Thyroid gland (tissue), 4 donors: ENCODE results near the gene TGIF2. TPM values are rescaled to one million over a fixed set of nuclear protein-coding genes. Genes with fewer than 3 reads are reported as not detected.

ENCODE experiments used
- DNase-seq, 2 donors: peaks; one replicate each; pipeline ENCODE4 v3.0.0-alpha.2; 2019
- H3K27ac ChIP-seq, 3 donors: fragments of 200-600 bp; sonication (generic); 1 replicate in 2 of 3; 2 replicates in 1 of 3; pipeline ENCODE4 v1.5.1; 2016 to 2019; ENCODE audit warnings: mild to moderate bottlenecking in 1 of 3, moderate library complexity in 1 of 3
- H3K27me3 ChIP-seq: fragments of 200-600 bp; sonication (generic); one replicate; pipeline ENCODE4 v1.5.1; 2019
- H3K36me3 ChIP-seq, 2 donors: fragments of 200-600 bp; sonication (generic); one replicate each; pipeline ENCODE4 v1.5.1; 2016 to 2019
- H3K4me1 ChIP-seq, 2 donors: fragments of 200-600 bp; sonication (generic); one replicate each; pipeline ENCODE4 v1.5.1; 2017 to 2019
- H3K4me3 ChIP-seq, 3 donors: fragments of 200-600 bp; sonication (generic); replicated peaks in 1 of 3; 1 replicate in 2 of 3; 2 replicates in 1 of 3; pipeline ENCODE4 v1.5.1; 2016; ENCODE audit warnings: mild to moderate bottlenecking in 1 of 3
- H3K9me3 ChIP-seq: fragments of 200-600 bp; sonication (generic); one replicate; pipeline ENCODE4 v1.5.1; 2017
- POLR2A ChIP-seq, 2 donors: fragments of 450-650 bp; IDR thresholded peaks; one replicate each; pipeline ENCODE4 v1.6.1; 2017; ENCODE audit warnings: antibody characterized with exemption in 2 of 2, mild to moderate bottlenecking in 2 of 2, moderate library complexity in 1 of 2
- WGBS, 2 donors: methylation state at CpG; one replicate each; pipeline ENCODE4 v1.1.5; 2017; 5-methylcytosine and 5-hydroxymethylcytosine counted together
- intact Hi-C: fragments of 100-400 bp; cut with DNase I; formaldehyde crosslinking; loops from one replicate; pipeline ENCODE4 v1.15.1; 2023
- total RNA-seq, 4 donors: library from RNA; depleted of rRNA; stranded (reverse); fragments of >200 nt; gene quantifications; one replicate each; pipeline ENCODE4 v1.2.3, GENCODE V29; 2016
- TF ChIP-seq, protein P1 (sequence below), 6 experiments: fragments of 200-600 bp in 3 of 6; fragments of 450-650 bp in 3 of 6; sonication (generic) in 3 of 6; IDR thresholded peaks; one replicate each; pipeline ENCODE4 v1.5.1; 2016 to 2019; ENCODE audit warnings: antibody characterized with exemption in 6 of 6, mild to moderate bottlenecking in 2 of 6, inconsistent platforms in 1 of 6, moderate library complexity in 1 of 6

Gene TGIF2
- total RNA-seq, 4 donors from 2014 or later: 14.2 to 28.8 (median 18.9) TPM

DNA sequence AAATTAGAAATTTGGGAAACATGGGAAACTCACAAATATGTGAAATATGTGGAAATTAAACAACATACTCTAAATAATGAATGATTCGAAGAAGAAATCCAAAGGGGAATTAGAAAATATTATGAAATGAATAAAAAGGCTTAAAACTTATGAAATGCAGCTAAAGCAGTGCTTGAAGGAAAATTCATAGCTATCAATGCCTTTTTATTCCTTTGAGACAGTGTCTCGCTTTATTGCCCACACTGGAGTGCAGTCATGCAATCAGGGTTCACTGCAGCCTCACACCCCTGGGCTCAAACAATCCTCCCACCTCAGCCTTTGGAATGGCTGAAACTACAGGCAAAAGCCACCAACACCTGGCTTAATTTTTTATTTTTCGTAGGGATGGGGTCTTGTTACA, 7.9 kb upstream of the TGIF2 start:
- peaks cover 0 to 4% of the 10 kb centered on the region in 2 donors for H3K4me1 ChIP-seq
- H3K9me3 ChIP-seq: no peaks in the 10 kb centered on the region
- intact Hi-C loops: no loop called here
- 94 to 96% methylated on average over 3 of the region's 3 CpGs for WGBS, 2 donors
- no peak overlapping the region for H3K4me3 ChIP-seq
- TF ChIP-seq POLR2A (IDR thresholded peaks at IDR 0.05): no peak
- TF ChIP-seq, protein P1, sequence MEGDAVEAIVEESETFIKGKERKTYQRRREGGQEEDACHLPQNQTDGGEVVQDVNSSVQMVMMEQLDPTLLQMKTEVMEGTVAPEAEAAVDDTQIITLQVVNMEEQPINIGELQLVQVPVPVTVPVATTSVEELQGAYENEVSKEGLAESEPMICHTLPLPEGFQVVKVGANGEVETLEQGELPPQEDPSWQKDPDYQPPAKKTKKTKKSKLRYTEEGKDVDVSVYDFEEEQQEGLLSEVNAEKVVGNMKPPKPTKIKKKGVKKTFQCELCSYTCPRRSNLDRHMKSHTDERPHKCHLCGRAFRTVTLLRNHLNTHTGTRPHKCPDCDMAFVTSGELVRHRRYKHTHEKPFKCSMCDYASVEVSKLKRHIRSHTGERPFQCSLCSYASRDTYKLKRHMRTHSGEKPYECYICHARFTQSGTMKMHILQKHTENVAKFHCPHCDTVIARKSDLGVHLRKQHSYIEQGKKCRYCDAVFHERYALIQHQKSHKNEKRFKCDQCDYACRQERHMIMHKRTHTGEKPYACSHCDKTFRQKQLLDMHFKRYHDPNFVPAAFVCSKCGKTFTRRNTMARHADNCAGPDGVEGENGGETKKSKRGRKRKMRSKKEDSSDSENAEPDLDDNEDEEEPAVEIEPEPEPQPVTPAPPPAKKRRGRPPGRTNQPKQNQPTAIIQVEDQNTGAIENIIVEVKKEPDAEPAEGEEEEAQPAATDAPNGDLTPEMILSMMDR (IDR thresholded peaks at IDR 0.05): no peak
- no peaks in the 10 kb centered on the region for H3K36me3 ChIP-seq
- H3K27ac ChIP-seq: no peak overlapping the region
- DNase-seq: no peak
- H3K27me3 ChIP-seq: no peaks in the 10 kb centered on the region

DNA sequence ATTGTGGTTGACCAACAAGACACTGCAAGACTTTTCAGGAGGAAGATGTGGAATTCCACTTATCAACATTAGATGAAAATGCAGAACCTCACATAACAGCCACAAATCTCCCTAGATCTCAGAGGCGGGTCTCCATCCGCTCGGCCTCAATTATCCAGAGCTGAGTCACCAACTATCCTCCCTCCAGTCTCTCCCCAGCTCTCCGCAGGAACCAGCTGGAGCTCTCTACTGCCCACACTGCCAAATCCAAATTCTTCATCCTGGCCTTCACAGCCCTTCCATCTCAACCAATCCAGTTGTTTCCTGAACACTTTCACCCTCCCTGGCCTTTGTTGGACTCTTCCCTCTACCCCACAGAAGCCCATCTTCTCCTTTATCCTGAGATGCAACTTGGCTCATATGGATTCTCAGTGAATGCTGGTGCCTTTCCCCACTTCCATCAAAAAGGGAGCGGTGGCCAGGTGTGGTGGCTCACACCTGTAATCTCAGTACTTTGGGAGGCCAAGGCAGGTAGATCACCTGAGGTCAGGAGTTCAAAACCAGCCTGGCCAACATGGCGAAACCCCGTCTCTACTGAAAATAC, 3.5 kb upstream of the TGIF2 start:
- DNase-seq: no peak
- no peak overlapping the region for H3K27ac ChIP-seq
- no peaks in the 10 kb centered on the region for H3K9me3 ChIP-seq
- H3K27me3 ChIP-seq: no peaks in the 10 kb centered on the region
- no peak overlapping the region for H3K4me3 ChIP-seq
- no peaks in the 10 kb centered on the region for H3K36me3 ChIP-seq
- H3K4me1 ChIP-seq: peaks cover 14 to 16% of the 10 kb centered on the region in 2 donors
- TF ChIP-seq POLR2A (IDR thresholded peaks at IDR 0.05): no peak
- TF ChIP-seq, protein P1 (IDR thresholded peaks at IDR 0.05): no peak
- WGBS, 2 donors: 84 to 94% methylated on average over 7 of the region's 7 CpGs
- intact Hi-C loops: no loop called here

DNA sequence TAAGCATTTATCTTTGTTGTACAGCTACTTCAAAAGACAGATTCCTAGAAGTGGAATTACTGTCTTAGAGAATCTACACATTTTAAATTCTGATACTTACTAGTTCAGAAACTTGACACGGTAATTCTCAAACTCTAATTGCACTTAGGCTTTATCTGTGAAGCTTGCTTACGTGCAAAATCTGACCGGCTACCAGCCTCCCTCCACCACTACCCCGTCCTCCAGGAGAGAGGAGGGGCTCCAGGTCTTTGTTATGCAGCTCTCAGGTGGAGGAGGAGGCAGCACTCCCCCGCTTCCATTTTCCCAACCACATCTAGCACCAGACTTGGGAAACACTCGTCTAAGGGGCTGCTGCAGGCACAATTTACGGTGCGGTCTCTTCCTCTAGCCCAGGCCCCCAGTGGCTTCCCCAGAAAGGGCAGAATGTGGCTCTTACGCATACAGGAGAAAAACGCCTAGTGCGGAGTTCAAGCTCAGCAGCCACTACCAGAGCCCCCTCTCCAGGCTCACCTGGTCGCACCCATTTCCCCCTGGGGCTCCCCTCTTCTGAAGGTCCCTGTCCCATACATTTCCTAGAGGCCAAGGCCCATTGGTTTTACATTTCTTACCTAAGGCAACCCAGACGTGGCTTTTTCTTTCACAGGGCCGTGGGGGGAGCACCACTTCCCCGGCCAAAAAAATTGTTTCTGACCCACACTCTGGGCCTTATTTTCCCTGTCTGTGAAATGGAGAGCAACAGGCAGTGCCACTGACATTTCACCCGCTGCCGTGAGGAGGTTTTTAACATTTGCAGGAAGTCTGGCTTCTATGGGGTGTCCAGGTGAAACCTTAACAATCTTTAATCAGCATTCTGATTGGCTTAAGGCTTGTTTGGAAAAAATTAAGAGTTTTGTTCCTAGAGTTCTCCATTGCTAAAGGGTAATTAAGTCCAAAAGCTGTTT, 1.6 kb upstream of the TGIF2 start:
- TF ChIP-seq POLR2A (IDR thresholded peaks at IDR 0.05): no peak
- TF ChIP-seq, protein P1 (IDR thresholded peaks at IDR 0.05): no peak
- Histone ChIP-seq H3K27ac (peak overlapping the region; percentile 73 to 98 (median 95)), H3K4me1 (peaks cover 31 to 34% of the 10 kb centered on the region in 2 donors), H3K27me3 (no peaks in the 10 kb centered on the region), H3K4me3 (no peak overlapping the region), H3K9me3 (no peaks in the 10 kb centered on the region), H3K36me3 (no peaks in the 10 kb centered on the region)
- WGBS, 2 donors: 63 to 71% methylated on average over 15 to 17 of the region's 17 CpGs
- no peak for DNase-seq
- intact Hi-C loops: no loop called here

DNA sequence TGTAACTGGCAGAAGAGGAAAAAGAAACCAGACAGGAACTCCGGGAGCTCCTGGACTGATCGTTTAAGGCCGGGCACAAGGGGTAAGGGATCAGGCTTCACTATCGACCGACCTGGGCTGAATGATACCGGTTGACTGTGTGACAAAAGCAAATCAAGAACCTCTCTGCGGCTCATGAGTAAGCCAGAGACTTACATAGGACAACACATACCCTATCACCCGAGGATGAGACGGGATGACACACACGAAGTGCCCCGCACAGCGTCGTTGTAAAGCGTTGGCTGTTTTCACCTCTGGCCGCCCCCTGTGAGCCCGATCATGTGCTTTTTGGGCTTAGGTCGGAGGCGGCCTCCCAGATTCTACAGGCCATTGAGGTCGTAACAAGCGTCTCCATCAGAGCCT, 695 bp upstream of the TGIF2 start:
- Histone ChIP-seq H3K27me3 (no peaks in the 10 kb centered on the region), H3K4me3 (peak overlapping the region in 1 of 3 donors; percentile 68), H3K27ac (peak overlapping the region; percentile 73 to 98 (median 95)), H3K4me1 (peaks cover 31 to 34% of the 10 kb centered on the region in 2 donors), H3K36me3 (no peaks in the 10 kb centered on the region), H3K9me3 (no peaks in the 10 kb centered on the region)
- peak; percentile 24 to 33 for DNase-seq
- intact Hi-C loops: no loop called here
- no peak for TF ChIP-seq POLR2A (IDR thresholded peaks at IDR 0.05)
- TF ChIP-seq, protein P1 (IDR thresholded peaks at IDR 0.05): no peak
- WGBS, 2 donors: 26 to 27% methylated on average over 15 to 20 of the region's 20 CpGs
